Ovary (tissue), 3 donors: ENCODE measurements around the gene MME.

Experiments
- CTCF ChIP-seq, 3 donors: fragments of 450-650 bp in 2 of 3; fragments of 200-600 bp in 1 of 3; IDR thresholded peaks; one replicate each; pipeline versions ENCODE4 v1.5.1 to v1.8.0; 2016 to 2022; ENCODE audit warnings: antibody characterized with exemption in 3 of 3, mild to moderate bottlenecking in 1 of 3
- EP300 ChIP-seq: sonication (generic); formaldehyde crosslinking; IDR thresholded peaks from one replicate; pipeline ENCODE4 v1.6.1; 2017; ENCODE audit warnings: antibody characterized with exemption
- POLR2A ChIP-seq: fragments of 450-650 bp; IDR thresholded peaks from one replicate; pipeline ENCODE4 v1.6.1; 2017; ENCODE audit warnings: antibody characterized with exemption, mild to moderate bottlenecking, moderate library complexity
- donor health status: DM: no; HTN: no; CAD: no.

GRCh38 chr3:155131104-155131503 is 51.0 kb downstream of the MME start:
- TF ChIP-seq CTCF (IDR thresholded peaks at IDR 0.05) (no peak), POLR2A (no peak), EP300 (no peak)
